SH-SY5Y (cell line): ENCODE data around the gene ANTXR2.
A peak's percentile ranks its signal among the peaks of the same experiment; 100 is the strongest.

Experiments used
- GATA2 ChIP-seq: IDR thresholded peaks from 2 replicates; pipeline ENCODE4 v1.6.1; 2011; ENCODE audit warnings: mild to moderate bottlenecking, low read depth, low read length
- GATA3 ChIP-seq: IDR thresholded peaks from 2 replicates; pipeline ENCODE4 v1.6.1; 2011; ENCODE audit warnings: low read depth, mild to moderate bottlenecking, low read length, moderate library complexity

The ANTXR2 gene

GRCh38 chr4:79964400-79965211 is 108.4 kb downstream of the ANTXR2 start:
- TF ChIP-seq GATA2 (no peak), GATA3 (no peak)

- TF ChIP-seq GATA2: no peak
- no peak for TF ChIP-seq GATA3
Observed at GRCh38 chr4:79964020-79964399, 109.0 kb downstream of the ANTXR2 start.

- TF ChIP-seq GATA3 (no peak), GATA2 (no peak)
Observed at GRCh38 chr4:79959652-79960051, 113.4 kb downstream of the ANTXR2 start.

- no peak for TF ChIP-seq GATA2
- TF ChIP-seq GATA3: no peak
Observed at GRCh38 chr4:79958466-79959264, 114.4 kb downstream of the ANTXR2 start.

GRCh38 chr4:79949178-79949577 is 123.9 kb downstream of the ANTXR2 start:
- TF ChIP-seq GATA3 (no peak), GATA2 (no peak)

GRCh38 chr4:79948739-79949138 is 124.3 kb downstream of the ANTXR2 start:
- TF ChIP-seq GATA3 (no peak), GATA2 (no peak)

GRCh38 chr4:79948261-79948660 is 124.8 kb downstream of the ANTXR2 start:
- no peak for TF ChIP-seq GATA2
- TF ChIP-seq GATA3: no peak

GRCh38 chr4:79947386-79947785 is 125.6 kb downstream of the ANTXR2 start:
- TF ChIP-seq GATA2 (no peak), GATA3 (no peak)

GRCh38 chr4:79935274-79935673 is 137.8 kb downstream of the ANTXR2 start:
- TF ChIP-seq GATA2 (no peak), GATA3 (no peak)

GRCh38 chr4:79934660-79935059 is 138.4 kb downstream of the ANTXR2 start:
- TF ChIP-seq GATA2 (no peak), GATA3 (no peak)

- no peak for TF ChIP-seq GATA2
- TF ChIP-seq GATA3: no peak
Observed at GRCh38 chr4:79927931-79928330, 145.1 kb downstream of the ANTXR2 start.

GRCh38 chr4:79923281-79923680 is 149.7 kb downstream of the ANTXR2 start:
- TF ChIP-seq GATA3: no peak
- TF ChIP-seq GATA2: no peak

- TF ChIP-seq GATA2 (no peak), GATA3 (no peak)
Observed at GRCh38 chr4:79922011-79922410, 151.0 kb downstream of the ANTXR2 start.

GRCh38 chr4:79920163-79920853 is 152.7 kb downstream of the ANTXR2 start:
- TF ChIP-seq GATA2 (no peak), GATA3 (0 out of 2 replicates have a peak, but pooled peaks have one; percentile 26)
